HepG2 (cell line): ENCODE data around the gene MYH7. TPM values are rescaled to one million over a fixed set of nuclear protein-coding genes. Genes with fewer than 3 reads are reported as not detected.

Experiments used
- MAFK ChIP-seq, 2 experiments: IDR thresholded peaks in 1 of 2; conservative IDR thresholded peaks in 1 of 2; 2 replicates each; pipeline ENCODE4 v1.6.1; 2011; ENCODE audit warnings: improper control_type of control experiment in 2 of 2, low read length in 2 of 2
- NAIF1 ChIP-seq: sonication (generic); formaldehyde crosslinking; IDR thresholded peaks from 2 replicates; pipeline ENCODE4 v1.5.0; 2020; ENCODE audit warnings: mild to moderate bottlenecking, missing genetic modification reagents, borderline replicate concordance
- POLR2AphosphoS2 ChIP-seq: IDR thresholded peaks from 2 replicates; pipeline ENCODE4 v1.6.1; 2011; ENCODE audit warnings: low read depth, low read length, improper control_type of control experiment
- RFXANK ChIP-seq: IDR thresholded peaks from 2 replicates; pipeline ENCODE4 v1.6.1; 2016
- RXRB ChIP-seq: IDR thresholded peaks from 2 replicates; pipeline ENCODE4 v1.6.1; 2016; ENCODE audit warnings: borderline replicate concordance, missing genetic modification reagents, missing compliant biosample characterization
- THAP8 ChIP-seq: sonication (generic); formaldehyde crosslinking; IDR thresholded peaks from 2 replicates; pipeline ENCODE4 v1.5.1; 2020; ENCODE audit warnings: missing genetic modification reagents, mild to moderate bottlenecking, borderline replicate concordance
- ZNF407 ChIP-seq: sonication (generic); formaldehyde crosslinking; IDR thresholded peaks from one replicate; pipeline ENCODE4 v1.5.1; 2020; ENCODE audit warnings: mild to moderate bottlenecking, missing genetic modification reagents; ENCODE audit errors: not compliant biosample characterization
- polyA plus RNA-seq, 8 experiments: library from polyadenylated mRNA; depleted of rRNA in 3 of 8; stranded (reverse) in 7 of 8; unstranded in 1 of 8; fragments of >200 nt; fragmentation: Illumina TruSeq in 4 of 8; extraction: Trizol in 4 of 8; gene quantifications; 2 replicates each; pipeline versions ENCODE4 v1.2.1 to v1.2.3, GENCODE V29; 2011 to 2016; ENCODE audit warnings: low read depth in 4 of 8, missing spikeins in 1 of 8, mixed read lengths in 1 of 8; ENCODE audit not compliant: insufficient read depth in 1 of 8
- total RNA-seq, 5 experiments: library from RNA; depleted of rRNA; stranded (reverse); fragments of >200 nt; fragmentation: Illumina TruSeq; extraction: Trizol; gene quantifications; 2 replicates each; pipeline ENCODE4 v1.2.3, GENCODE V29; 2016; ENCODE audit warnings: low read depth in 1 of 5
- TF ChIP-seq, protein P1 (sequence below): sonication (generic); formaldehyde crosslinking; IDR thresholded peaks from 2 replicates; pipeline ENCODE4 v1.8.0; 2022; ENCODE audit warnings: missing genetic modification reagents, mild to moderate bottlenecking, borderline replicate concordance
- TF ChIP-seq, protein P2 (sequence below), 2 experiments: sonication (generic) in 1 of 2; formaldehyde crosslinking in 1 of 2; IDR thresholded peaks; 2 replicates each; pipeline versions ENCODE4 v1.6.1 to v1.9.0; 2014 to 2022; ENCODE audit warnings: antibody characterized with exemption in 1 of 2, borderline replicate concordance in 1 of 2, inconsistent platforms in 1 of 2, low read depth in 1 of 2, missing genetic modification reagents in 1 of 2

Gene MYH7
- total and polyA plus RNA-seq, 2 of the 13 experiments (the other 11 are each of a cell fraction or from before 2014, with no cell fraction given) = 0.04 TPM; not detected in 1

DNA sequence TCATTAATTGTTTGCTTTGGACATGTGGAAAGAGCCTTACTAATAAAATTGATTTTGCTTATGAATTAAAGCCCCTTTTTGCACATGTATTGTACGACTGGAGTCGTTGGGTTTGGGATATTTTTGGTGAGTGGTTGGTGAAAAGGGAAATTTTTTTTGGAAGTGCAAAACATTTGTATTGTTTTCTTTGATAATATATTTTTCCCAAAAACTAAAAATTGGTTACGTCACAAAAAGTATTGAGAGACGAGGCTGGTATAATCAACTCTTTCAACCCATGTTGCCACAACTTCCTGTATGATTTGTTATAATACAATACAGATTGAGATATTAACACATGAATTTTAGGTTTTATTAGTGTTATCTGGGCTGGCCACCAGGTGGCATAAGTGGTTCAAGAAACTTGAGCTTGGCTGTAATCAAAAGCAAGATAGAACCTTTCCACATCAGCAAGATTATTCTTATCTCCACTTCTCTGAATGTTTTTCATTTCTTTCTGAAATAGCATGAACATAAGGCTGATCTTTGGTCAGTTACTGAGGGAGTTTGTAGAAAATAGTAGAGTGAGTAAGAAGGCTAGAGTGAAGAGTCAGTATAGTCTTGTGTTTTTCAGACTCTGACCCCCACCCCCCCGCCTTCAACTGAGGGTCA, 42.8 kb upstream of the MYH7 start (continued):
- TF ChIP-seq ZNF407 (CRISPR knock-in tag) (no peak), THAP8 (CRISPR knock-in tag) (no peak), NAIF1 (CRISPR knock-in tag) (no peak), MAFK (conservative IDR thresholded peaks at IDR 0.05 in 1 of 2, IDR thresholded peaks at IDR 0.05 in 1 of 2; ENCODE audit: low read length in 2 of 2) (no peak), RFXANK (CRISPR knock-in tag) (peak; percentile 80; the same call in 1 of the 2 replicates), POLR2AphosphoS2 (0 out of 2 replicates have a peak, but pooled peaks have one; percentile 60), RXRB (CRISPR knock-in tag) (peak; percentile 44; the same call in 1 of the 2 replicates)
- TF ChIP-seq, protein P1, sequence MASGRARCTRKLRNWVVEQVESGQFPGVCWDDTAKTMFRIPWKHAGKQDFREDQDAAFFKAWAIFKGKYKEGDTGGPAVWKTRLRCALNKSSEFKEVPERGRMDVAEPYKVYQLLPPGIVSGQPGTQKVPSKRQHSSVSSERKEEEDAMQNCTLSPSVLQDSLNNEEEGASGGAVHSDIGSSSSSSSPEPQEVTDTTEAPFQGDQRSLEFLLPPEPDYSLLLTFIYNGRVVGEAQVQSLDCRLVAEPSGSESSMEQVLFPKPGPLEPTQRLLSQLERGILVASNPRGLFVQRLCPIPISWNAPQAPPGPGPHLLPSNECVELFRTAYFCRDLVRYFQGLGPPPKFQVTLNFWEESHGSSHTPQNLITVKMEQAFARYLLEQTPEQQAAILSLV (CRISPR knock-in tag) = no peak
- TF ChIP-seq, protein P2, sequence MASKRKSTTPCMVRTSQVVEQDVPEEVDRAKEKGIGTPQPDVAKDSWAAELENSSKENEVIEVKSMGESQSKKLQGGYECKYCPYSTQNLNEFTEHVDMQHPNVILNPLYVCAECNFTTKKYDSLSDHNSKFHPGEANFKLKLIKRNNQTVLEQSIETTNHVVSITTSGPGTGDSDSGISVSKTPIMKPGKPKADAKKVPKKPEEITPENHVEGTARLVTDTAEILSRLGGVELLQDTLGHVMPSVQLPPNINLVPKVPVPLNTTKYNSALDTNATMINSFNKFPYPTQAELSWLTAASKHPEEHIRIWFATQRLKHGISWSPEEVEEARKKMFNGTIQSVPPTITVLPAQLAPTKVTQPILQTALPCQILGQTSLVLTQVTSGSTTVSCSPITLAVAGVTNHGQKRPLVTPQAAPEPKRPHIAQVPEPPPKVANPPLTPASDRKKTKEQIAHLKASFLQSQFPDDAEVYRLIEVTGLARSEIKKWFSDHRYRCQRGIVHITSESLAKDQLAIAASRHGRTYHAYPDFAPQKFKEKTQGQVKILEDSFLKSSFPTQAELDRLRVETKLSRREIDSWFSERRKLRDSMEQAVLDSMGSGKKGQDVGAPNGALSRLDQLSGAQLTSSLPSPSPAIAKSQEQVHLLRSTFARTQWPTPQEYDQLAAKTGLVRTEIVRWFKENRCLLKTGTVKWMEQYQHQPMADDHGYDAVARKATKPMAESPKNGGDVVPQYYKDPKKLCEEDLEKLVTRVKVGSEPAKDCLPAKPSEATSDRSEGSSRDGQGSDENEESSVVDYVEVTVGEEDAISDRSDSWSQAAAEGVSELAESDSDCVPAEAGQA (IDR thresholded peaks at IDR 0.05; ENCODE audit: low read depth) = no peak
- TF ChIP-seq, protein P2 (CRISPR knock-in tag; IDR thresholded peaks at IDR 0.05; ENCODE audit: borderline replicate concordance) = no peak
